A549 treated with RU486 at 1 μM for 4 hours (cell line): ENCODE measurements around the gene YES1. TPM values are rescaled to one million over a fixed set of nuclear protein-coding genes. Genes with fewer than 3 reads are reported as not detected.

Source experiments
- total RNA-seq: library from RNA; stranded (reverse); fragments of 200-300 nt; extraction: Qiagen RNA extraction; gene quantifications from 5 replicates; pipeline ENCODE4 v1.2.3, GENCODE V29; 2022; ENCODE audit warnings: low read depth

YES1 gene
- total RNA-seq: 10.9 to 31.3 TPM (median 24.3 TPM) in 5 replicates

GRCh38 chr18:811892-812375, at the start of gene YES1:
YES1 (minus strand) TSS chr18:812242; CDS start chr18:756827, 55,415 bp downstream.

GRCh38 chr18:712401-713134, 99.5 kb downstream of the YES1 start, which contains the start of gene ENOSF1:
ENOSF1 (minus strand) TSS chr18:712630; CDS start chr18:712587, 43 bp downstream.

Other genes with a start within 250 kb of the YES1 start
- not detected in 5 replicates for gene CETN1, start 231.9 kb downstream of the YES1 start, total RNA-seq
- gene CLUL1, start 215.3 kb downstream of the YES1 start, total RNA-seq: not detected in 5 replicates
- 154 to 183 TPM (median 172 TPM) in 5 replicates for gene TYMS, start 154.6 kb downstream of the YES1 start, total RNA-seq
- 18.4 to 26.6 TPM (median 24.0 TPM) in 5 replicates for gene ENOSF1, start 99.6 kb downstream of the YES1 start, total RNA-seq
- gene ADCYAP1, start 92.6 kb upstream of the YES1 start, total RNA-seq: not detected in 5 replicates